NCI-H2029 (cell line): ENCODE measurements around the gene EVC.

Experiments used
- DNase-seq: peaks from one replicate; lab custom pipeline; 2025; lab: John Stamatoyannopoulos, UW

EVC gene

GRCh38 chr4:5757091-5757490, 46.1 kb downstream of the EVC start:
- no peak for DNase-seq

DNA sequence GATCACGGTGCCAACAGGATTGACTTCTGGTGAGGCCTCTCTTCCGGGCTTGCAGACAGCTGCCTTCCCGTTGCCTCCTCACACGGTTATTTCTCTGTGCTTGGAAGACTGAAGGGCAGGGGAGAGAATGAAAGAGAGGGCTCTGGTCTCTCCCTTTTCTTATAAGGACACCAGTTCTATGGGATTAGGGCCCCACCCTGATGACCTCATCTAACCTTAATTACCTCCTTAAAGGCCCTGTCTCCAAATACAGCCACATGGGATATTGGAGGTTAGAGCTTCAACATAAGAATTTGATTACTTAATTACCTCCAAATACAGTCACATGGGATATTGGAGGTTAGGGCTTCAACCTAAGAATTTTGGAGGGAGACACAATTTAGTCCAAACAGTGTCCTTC, 46.5 kb downstream of the EVC start:
- DNase-seq, result no peak

DNA sequence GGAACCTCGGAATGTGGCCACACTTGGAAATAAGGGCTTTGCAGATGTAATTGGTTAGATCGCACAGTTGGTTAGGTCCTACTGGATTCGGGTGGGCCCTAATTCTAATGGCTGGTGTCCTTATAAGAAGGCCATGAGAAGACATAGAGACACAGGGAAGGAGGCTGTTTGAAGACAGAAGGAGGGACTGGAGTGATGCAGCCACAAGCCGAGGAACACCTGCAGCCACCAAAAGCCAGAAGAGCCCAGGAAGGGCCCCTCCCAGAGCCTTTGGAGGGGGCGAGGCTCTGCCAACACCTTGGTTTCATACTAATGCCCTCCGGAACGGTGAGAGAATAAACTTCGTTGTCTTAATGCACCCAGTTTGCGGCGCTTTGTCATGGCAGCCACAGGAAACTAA, 47.0 kb downstream of the EVC start:
- no peak for DNase-seq

GRCh38 chr4:5758741-5759140, 47.7 kb downstream of the EVC start:
- DNase-seq, result no peak

- DNase-seq, result no peak
Observed at GRCh38 chr4:5759236-5760075, 48.5 kb downstream of the EVC start.

DNA sequence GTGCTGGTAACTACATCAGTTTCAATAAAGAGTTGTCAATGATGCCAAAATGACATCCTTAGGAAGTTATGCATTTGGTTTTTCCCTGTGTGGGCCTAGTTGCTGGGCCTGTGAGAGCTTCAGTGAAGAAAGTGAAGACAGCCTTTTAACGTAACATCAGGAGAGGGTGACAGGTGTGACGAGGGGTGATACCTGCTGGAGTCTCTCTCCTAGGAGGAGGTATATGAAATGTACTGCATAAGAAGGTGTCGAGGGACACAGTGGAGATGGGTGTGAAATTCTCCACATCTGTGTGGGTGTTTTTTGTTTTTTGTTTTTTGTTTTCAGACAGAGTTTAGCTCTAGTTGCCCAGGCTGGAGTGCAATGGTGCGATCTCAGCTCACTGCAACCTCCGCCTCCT, 49.2 kb downstream of the EVC start:
- DNase-seq, result no peak

DNA sequence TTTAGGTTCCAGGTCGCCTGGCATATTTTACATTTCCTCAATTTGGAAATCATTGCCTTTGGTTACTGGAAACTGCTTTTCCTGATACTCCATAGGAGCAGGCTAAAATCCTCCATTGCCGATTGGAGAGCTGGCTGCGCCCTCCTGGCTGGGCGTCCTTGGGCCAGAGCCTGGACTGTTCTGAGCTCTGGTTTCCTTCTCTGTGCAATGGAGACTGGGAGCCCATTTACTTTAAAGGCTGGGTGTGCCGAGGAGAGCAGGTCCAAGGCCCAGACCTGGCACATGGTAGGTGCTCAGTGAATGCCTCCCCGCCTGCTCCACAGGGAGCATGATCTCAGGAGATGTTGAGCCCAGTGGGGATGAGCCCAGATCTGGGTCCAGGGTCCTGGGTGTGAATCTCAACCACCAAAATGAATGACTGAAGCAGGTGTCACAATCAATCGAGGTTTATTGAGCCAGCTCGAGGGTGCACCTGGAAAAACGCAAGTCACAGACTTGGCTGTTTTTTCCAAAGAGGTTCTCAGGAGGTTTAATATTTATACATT, 50.0 kb downstream of the EVC start:
- no peak for DNase-seq

DNA sequence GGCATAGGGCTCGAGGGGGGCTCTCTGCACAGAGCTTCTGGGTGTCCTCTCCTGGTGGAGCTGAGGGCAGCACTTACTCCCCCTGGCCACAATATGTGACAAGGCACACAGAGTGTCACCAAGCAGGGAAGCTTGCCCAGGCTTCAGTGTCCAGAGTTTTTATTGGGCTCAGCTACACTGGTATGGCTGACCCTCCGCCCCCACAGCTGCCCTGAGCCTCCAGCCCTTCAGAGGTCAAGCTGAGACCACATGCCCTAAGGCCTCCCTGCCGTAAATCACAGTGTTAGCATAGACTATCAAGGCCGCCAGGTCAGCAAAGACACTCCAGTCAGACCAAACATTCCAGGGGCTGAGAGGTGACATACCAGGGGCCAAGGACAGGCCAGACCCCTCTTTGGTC, 59.0 kb downstream of the EVC start:
- no peak for DNase-seq

DNA sequence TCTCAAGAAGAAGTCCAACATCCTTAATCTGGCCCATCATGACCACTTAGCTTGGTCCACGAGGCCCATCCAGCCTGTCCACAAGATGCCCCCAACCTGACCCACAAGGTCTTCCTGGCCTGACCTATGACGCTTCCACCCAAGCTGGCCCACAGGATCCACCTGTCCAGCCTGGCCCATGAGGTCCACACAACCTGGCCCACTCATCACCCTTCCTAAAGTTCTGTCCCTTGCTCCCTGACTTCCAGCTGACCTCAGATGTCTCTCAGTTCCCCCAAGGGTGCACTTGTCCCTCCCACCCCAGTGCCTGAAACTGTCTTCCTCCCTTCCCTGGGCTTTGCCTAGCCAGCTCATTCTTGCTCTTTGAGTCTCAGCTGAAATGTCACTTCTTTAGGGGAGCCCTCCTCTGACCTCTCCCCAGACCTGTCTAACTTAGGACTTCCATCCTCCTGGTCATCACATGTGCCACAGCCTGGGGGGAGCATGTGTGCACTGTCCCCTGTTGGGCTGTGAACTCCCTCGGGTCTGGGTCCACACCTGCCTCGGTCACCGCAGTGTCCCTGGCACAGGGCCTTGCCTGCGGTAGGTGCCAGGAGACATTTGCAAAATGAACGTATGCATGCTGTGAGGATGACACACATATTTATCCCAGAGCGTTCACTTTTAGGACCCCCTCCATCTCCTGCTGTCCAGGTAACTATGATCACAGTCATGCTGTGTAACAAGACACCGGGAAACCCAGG, 61.7 kb downstream of the EVC start:
- no peak for DNase-seq

- DNase-seq, result no peak
Observed at GRCh38 chr4:5773271-5773555, 62.2 kb downstream of the EVC start.

DNA sequence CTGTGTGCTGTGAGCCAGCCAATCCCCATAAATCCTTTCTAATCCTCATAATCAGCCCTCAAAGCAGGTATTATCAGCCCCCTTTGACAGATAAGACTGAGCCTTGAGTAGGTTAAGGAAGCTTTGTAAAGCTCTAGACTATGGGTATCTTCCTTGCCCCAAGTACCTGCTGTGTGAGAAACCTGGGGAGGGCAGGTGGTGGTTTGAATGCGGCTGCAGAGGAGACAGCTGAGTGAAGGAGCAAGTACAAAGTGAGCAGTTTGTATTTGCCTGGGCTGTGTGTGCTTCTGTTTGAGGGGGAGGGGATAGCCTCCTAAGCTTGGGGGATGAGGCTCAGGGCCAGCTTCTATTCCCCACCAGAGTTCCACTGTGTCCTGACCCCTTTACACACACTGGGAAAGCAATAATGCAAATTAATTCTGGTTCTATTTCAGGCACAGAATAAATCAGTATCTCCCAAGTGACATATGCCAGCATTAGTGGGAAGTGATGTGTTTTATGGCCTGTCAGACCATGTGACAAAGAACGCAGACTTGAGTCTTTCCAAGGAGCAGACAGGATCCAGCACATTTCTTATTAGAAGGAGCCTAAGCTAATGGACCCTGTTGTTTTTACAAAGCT, 63.5 kb downstream of the EVC start:
- no peak for DNase-seq

GRCh38 chr4:5776510-5776909, 65.5 kb downstream of the EVC start:
- DNase-seq, result no peak

GRCh38 chr4:5780831-5781480, 70.0 kb downstream of the EVC start:
- no peak for DNase-seq

GRCh38 chr4:5781691-5782090, 70.7 kb downstream of the EVC start:
- no peak for DNase-seq

DNA sequence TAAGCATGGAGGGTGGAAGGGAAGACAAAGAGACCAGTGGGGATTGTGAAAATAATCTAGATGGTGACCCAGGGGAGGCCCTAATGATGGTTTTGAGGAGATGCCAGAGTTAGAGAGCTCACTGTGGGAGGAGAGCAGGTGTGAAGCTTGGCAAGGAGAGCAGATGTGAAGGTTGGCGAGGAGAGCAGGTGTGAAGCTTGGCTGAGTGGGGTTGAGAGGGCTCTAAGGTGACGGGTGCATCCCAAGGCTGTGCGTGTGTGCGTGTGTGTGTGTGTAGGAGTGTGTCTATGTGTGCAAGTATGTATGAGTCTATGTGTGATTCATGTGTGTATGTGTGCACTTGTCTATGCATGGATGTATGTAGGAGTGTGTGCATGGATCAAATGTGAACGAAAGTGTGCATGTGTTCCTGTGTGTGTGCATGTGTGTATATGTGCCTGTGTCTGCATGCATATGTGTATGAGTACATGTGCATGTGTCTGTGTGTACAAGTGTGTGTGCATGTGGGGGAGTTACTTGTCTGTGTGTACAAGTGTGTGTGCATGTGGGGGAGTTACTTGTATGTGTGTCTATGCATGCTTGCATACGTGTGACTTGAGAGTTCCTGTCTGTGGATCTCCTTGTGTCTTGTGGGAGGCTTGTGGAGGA, 72.0 kb downstream of the EVC start:
- DNase-seq, result peak; percentile 44

GRCh38 chr4:5783486-5783885, 72.5 kb downstream of the EVC start:
- DNase-seq, result no peak

DNA sequence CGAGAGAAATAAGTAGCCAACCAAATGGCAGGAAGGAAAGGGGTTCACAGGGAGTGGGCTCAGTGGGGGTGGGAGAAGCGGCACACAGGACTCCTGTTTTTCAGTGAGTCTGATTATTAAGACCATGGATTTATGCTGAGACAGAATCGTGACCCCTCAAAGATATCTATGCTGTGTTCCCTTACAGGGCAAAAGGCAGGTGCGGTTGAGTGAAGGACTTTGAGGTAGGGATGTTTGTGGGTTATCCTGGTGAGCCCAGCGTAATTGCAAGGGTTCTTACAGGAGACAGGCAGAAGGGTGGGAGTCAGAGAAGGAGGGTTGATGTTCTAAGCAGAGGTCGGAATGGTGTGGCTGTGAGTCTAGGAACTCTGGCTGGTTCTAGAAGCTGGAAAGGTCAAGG, 73.0 kb downstream of the EVC start:
- no peak for DNase-seq

GRCh38 chr4:5784960-5785611, 74.1 kb downstream of the EVC start:
- DNase-seq, result no peak

- no peak for DNase-seq
Observed at GRCh38 chr4:5785806-5786680, 75.0 kb downstream of the EVC start.

- no peak for DNase-seq
Observed at GRCh38 chr4:5787311-5787710, 76.3 kb downstream of the EVC start.
